Breast epithelium (tissue), 4 donors: ENCODE results near the gene KBTBD3. TPM values are rescaled to one million over a fixed set of nuclear protein-coding genes. Genes with fewer than 3 reads are reported as not detected.

Experiments used
- DNase-seq, 2 donors: peaks; one replicate each; pipeline ENCODE4 v3.0.0-alpha.2; 2019; ENCODE audit warnings: low spot score in 2 of 2
- H3K27ac ChIP-seq, 2 donors: fragments of 200-600 bp; sonication (generic) in 1 of 2; one replicate each; pipeline ENCODE4 v1.5.1; 2016 to 2019; ENCODE audit warnings: mild to moderate bottlenecking in 1 of 2
- H3K27me3 ChIP-seq, 2 donors: fragments of 200-600 bp; sonication (generic) in 1 of 2; one replicate each; pipeline versions ENCODE4 v1.5.1 to v1.6.0; 2017 to 2019; ENCODE audit warnings: control low read depth in 1 of 2, mild to moderate bottlenecking in 1 of 2
- H3K36me3 ChIP-seq: fragments of 200-600 bp; one replicate; pipeline ENCODE4 v1.5.1; 2019
- H3K4me1 ChIP-seq, 2 donors: fragments of 200-600 bp; sonication (generic); one replicate each; pipeline ENCODE4 v1.5.1; 2016 to 2019; ENCODE audit warnings: control low read depth in 1 of 2
- H3K4me3 ChIP-seq, 3 donors: fragments of 200-600 bp; sonication (generic); 1 replicate in 2 of 3; 2 replicates in 1 of 3; pipeline ENCODE4 v1.5.1; 2016 to 2019; ENCODE audit warnings: mild to moderate bottlenecking in 3 of 3, moderate library complexity in 2 of 3
- H3K9me3 ChIP-seq, 2 donors: fragments of 200-600 bp; sonication (generic) in 1 of 2; one replicate each; pipeline ENCODE4 v1.5.1; 2016 to 2019; ENCODE audit warnings: control low read depth in 1 of 2
- POLR2A ChIP-seq: fragments of 450-650 bp; IDR thresholded peaks from one replicate; pipeline ENCODE4 v1.6.1; 2016; ENCODE audit warnings: antibody characterized with exemption, mild to moderate bottlenecking, moderate library complexity
- POLR2AphosphoS5 ChIP-seq, 3 donors: sonication (generic); formaldehyde crosslinking; IDR thresholded peaks; one replicate each; pipeline ENCODE4 v1.6.1; 2017; ENCODE audit warnings: antibody characterized with exemption in 3 of 3
- intact Hi-C: fragments of 100-400 bp; cut with DNase I; formaldehyde crosslinking; loops from one replicate; pipeline ENCODE4 v1.15.1; 2023; ENCODE audit warnings: low total_unique reads
- total RNA-seq, 3 donors: library from RNA; depleted of rRNA; stranded (reverse); fragments of >200 nt; gene quantifications; one replicate each; pipeline ENCODE4 v1.1.0, GENCODE V29; 2016
- TF ChIP-seq, protein P1 (sequence below), 3 donors: fragments of 450-650 bp; IDR thresholded peaks; one replicate each; pipeline ENCODE4 v1.5.1; 2016 to 2017; ENCODE audit warnings: antibody characterized with exemption in 3 of 3, mild to moderate bottlenecking in 3 of 3, moderate library complexity in 3 of 3

KBTBD3 gene
- total RNA-seq, 3 donors from 2014 or later = 5.0 to 15.4 (median 13.6) TPM

DNA sequence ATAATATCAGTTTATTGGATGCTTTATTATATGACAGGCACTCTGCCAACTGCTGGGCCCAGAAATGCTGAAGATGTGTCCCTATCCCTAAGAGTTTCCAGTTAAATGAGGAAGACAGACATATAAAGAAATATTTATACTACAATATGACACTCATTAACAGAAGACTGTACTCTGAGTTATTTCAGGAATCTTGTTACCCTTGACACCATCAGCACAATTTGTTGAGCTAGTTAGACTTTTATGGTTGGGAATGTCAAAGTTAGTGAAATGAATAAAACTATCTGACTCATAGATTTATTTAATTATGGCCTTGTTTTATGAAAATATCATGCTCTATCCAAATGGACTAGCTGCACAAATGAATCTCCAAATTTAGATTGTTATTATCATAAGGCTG lies 29.5 kb downstream of the KBTBD3 start:
- Histone ChIP-seq H3K4me3 (no peak overlapping the region), H3K36me3 (no peaks in the 10 kb centered on the region), H3K27me3 (no peaks in the 10 kb centered on the region), H3K4me1 (no peaks in the 10 kb centered on the region), H3K27ac (no peak overlapping the region), H3K9me3 (no peaks in the 10 kb centered on the region)
- intact Hi-C loops = no loop called here
- DNase-seq = no peak
- TF ChIP-seq, protein P1, sequence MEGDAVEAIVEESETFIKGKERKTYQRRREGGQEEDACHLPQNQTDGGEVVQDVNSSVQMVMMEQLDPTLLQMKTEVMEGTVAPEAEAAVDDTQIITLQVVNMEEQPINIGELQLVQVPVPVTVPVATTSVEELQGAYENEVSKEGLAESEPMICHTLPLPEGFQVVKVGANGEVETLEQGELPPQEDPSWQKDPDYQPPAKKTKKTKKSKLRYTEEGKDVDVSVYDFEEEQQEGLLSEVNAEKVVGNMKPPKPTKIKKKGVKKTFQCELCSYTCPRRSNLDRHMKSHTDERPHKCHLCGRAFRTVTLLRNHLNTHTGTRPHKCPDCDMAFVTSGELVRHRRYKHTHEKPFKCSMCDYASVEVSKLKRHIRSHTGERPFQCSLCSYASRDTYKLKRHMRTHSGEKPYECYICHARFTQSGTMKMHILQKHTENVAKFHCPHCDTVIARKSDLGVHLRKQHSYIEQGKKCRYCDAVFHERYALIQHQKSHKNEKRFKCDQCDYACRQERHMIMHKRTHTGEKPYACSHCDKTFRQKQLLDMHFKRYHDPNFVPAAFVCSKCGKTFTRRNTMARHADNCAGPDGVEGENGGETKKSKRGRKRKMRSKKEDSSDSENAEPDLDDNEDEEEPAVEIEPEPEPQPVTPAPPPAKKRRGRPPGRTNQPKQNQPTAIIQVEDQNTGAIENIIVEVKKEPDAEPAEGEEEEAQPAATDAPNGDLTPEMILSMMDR (IDR thresholded peaks at IDR 0.05) = no peak
- TF ChIP-seq POLR2AphosphoS5 (IDR thresholded peaks at IDR 0.05) (no peak), POLR2A (no peak)

DNA sequence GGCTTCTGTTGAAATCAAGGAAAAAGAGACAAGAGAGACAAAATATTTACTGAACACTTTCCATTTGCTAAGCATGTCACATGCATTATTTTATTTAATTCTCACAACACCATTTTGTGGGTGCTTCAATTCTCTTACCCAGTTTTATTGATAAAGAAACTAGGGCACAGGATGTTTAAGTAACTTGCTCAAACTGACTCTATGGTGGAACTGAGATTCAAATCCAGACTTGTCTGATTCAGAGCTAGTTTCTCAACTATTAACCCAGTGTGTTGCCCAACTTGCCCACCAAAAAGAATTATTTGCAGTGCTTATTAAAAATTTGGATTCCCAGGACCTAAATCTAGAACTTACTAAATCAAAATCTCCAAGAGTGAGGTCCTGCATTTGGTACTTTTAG lies 33.6 kb downstream of the KBTBD3 start:
- TF ChIP-seq POLR2A (no peak), POLR2AphosphoS5 (IDR thresholded peaks at IDR 0.05) (no peak)
- TF ChIP-seq, protein P1 (IDR thresholded peaks at IDR 0.05) = no peak
- H3K9me3 ChIP-seq = no peaks in the 10 kb centered on the region
- DNase-seq = no peak
- H3K36me3 ChIP-seq = no peaks in the 10 kb centered on the region
- intact Hi-C loops = no loop called here
- no peak overlapping the region for H3K4me3 ChIP-seq
- no peaks in the 10 kb centered on the region for H3K27me3 ChIP-seq
- H3K27ac ChIP-seq = no peak overlapping the region
- no peaks in the 10 kb centered on the region for H3K4me1 ChIP-seq

DNA sequence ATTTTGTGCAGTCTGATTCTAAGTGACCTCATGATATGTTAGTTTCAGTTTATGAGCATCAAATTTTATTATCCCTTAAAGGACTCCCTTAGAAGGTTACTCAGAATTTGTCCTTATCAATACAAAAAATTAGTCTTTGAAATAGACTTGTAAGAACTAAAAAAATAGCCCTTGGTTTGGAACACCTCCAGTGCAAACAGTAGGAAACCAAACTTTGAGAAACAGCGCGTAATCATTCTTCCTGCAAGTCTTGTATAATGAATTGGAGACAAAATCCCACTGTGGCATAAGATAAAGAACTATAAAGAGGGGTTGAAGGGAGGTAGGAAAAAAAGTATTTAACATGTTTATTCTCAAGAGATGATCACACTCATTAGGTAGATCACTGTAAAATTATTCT lies 44.3 kb downstream of the KBTBD3 start:
- H3K4me1 ChIP-seq = no peaks in the 10 kb centered on the region
- no peaks in the 10 kb centered on the region for H3K36me3 ChIP-seq
- H3K4me3 ChIP-seq = no peak overlapping the region
- intact Hi-C loops = no loop called here
- no peak for DNase-seq
- no peaks in the 10 kb centered on the region for H3K9me3 ChIP-seq
- no peak overlapping the region for H3K27ac ChIP-seq
- TF ChIP-seq, protein P1 (IDR thresholded peaks at IDR 0.05) = no peak
- TF ChIP-seq POLR2AphosphoS5 (IDR thresholded peaks at IDR 0.05) = no peak
- no peak for TF ChIP-seq POLR2A
- H3K27me3 ChIP-seq = peaks cover 0 to 3% of the 10 kb centered on the region in 2 donors

DNA sequence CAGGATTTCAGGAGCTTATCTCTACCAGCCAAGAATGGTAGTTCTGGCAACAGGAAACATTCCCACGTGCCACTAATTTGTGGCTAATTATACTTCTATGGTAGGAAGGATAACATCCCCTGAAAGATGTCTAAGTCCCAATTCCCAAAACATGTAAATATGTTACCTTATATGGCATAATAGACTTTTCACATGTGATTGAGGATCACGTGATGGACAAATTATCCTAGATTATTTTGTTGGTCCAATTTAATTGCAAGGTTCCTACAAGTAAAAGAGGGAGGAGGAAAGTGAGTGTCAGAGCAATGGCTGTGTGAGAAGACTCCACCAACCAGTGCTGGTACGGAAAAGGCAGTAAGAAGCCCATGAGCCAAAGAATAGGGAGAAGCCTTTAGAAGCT lies 45.2 kb downstream of the KBTBD3 start:
- Histone ChIP-seq H3K27me3 (peaks cover 0 to 3% of the 10 kb centered on the region in 2 donors), H3K9me3 (no peaks in the 10 kb centered on the region), H3K4me3 (no peak overlapping the region), H3K36me3 (no peaks in the 10 kb centered on the region), H3K27ac (no peak overlapping the region), H3K4me1 (no peaks in the 10 kb centered on the region)
- intact Hi-C loops = no loop called here
- TF ChIP-seq, protein P1 (IDR thresholded peaks at IDR 0.05) = no peak
- no peak for DNase-seq

DNA sequence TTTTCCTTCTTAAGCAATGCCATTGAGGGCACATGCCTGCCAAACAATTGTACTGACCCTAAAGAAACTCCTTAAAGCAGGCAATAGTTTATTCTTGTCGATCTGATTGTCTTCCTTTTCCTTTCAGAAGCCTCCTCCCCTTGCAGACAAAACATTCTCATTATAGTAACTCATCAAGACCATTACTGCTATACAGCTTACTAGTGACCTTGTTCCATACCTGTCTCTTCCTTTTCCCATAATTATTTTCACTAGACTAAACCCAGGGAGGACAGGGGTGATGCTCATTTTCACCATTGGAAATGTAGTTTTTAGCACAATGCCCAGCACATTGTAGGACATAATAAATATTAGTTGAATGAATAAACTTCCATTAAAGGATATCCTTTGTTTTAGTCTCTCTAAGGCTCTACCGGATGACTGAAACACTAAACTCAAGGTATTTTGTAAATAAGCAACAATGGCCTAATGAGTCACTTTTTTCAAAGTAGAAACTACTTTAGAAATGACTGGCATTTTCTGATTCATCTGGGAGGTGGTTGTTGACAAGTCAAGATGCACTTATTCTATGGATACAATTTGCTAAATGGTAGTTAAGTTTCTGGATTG lies 45.8 kb downstream of the KBTBD3 start:
- no peaks in the 10 kb centered on the region for H3K36me3 ChIP-seq
- no peak for DNase-seq
- TF ChIP-seq POLR2AphosphoS5 (IDR thresholded peaks at IDR 0.05) (no peak), POLR2A (no peak)
- TF ChIP-seq, protein P1 (IDR thresholded peaks at IDR 0.05) = no peak

More for the DNA sequence above, 45.8 kb downstream of the KBTBD3 start:
- Histone ChIP-seq H3K9me3 (no peaks in the 10 kb centered on the region), H3K4me3 (no peak overlapping the region), H3K27me3 (peaks cover 0 to 3% of the 10 kb centered on the region in 2 donors), H3K4me1 (no peaks in the 10 kb centered on the region), H3K27ac (no peak overlapping the region)
- intact Hi-C loops = no loop called here
